ENCODE results near the gene VGLL4. TPM values are rescaled to one million over a fixed set of nuclear protein-coding genes. Genes with fewer than 3 reads are reported as not detected.

VGLL4 gene
- polyA plus RNA-seq, 6 donors from 2014 or later: 7.9 to 16.0 (median 13.8) TPM

DNA sequence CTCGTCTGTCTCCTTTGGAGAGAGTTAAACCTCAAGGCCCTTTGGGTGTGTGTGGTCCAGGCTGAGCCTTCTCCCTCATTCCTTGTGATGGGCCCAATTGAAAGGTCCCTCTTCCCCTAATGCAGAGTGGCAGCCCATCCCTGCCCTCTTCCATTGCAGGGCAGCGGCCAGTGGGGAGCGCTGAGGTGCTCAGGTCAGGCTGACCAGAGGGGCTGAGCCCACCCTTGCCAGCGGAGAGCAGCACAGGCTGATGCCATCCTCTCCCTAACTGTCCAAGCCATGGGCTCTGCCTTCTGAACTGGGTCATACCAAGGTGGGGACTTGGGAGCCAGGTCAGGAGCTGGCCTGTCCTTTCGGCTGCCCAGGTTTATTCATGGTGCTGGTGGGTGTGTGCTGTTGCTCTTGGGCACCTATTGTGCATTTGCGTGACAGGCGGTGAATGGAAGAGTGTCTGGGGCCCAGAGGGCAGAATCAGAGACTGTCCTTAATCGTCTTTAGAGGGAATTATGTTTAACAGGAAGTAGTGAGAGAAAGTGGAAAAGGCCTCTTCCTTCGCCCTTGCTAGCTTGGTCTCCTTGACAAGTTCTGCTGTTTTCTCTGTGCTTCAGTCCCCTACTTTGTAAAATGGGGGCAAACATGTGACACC lies 96.9 kb downstream of the VGLL4 start:
- H3K27me3 Mint-ChIP-seq: no peaks in the 10 kb centered on the region
- H3K36me3 Mint-ChIP-seq: peaks cover 0 to 7% of the 10 kb centered on the region in 2 donors
- H3K9me3 Mint-ChIP-seq: peaks cover 0 to 4% (median 0%) of the 10 kb centered on the region in 7 donors
- H3K4me1 Mint-ChIP-seq: peaks cover 18 to 29% (median 21%) of the 10 kb centered on the region in 3 donors
- DNase-seq: no peak
- ATAC-seq (ENCODE audit: low read depth in 2 of 2): no peak
- no peak overlapping the region for H3K4me3 Mint-ChIP-seq
- peak overlapping the region in 1 of 6 donors; percentile 47 for H3K27ac Mint-ChIP-seq

- peaks cover 13 to 19% (median 18%) of the 10 kb centered on the region in 3 donors for H3K4me1 Mint-ChIP-seq
- H3K27ac Mint-ChIP-seq: no peak overlapping the region
- H3K27me3 Mint-ChIP-seq: no peaks in the 10 kb centered on the region
- H3K36me3 Mint-ChIP-seq: peaks cover 0 to 7% of the 10 kb centered on the region in 2 donors
- peaks cover 0 to 4% (median 0%) of the 10 kb centered on the region in 7 donors for H3K9me3 Mint-ChIP-seq
- DNase-seq (no peak), ATAC-seq (ENCODE audit: low read depth in 2 of 2) (no peak)
- no peak overlapping the region for H3K4me3 Mint-ChIP-seq
Observed at GRCh38 chr3:11545186-11545851, 98.4 kb downstream of the VGLL4 start.

DNA sequence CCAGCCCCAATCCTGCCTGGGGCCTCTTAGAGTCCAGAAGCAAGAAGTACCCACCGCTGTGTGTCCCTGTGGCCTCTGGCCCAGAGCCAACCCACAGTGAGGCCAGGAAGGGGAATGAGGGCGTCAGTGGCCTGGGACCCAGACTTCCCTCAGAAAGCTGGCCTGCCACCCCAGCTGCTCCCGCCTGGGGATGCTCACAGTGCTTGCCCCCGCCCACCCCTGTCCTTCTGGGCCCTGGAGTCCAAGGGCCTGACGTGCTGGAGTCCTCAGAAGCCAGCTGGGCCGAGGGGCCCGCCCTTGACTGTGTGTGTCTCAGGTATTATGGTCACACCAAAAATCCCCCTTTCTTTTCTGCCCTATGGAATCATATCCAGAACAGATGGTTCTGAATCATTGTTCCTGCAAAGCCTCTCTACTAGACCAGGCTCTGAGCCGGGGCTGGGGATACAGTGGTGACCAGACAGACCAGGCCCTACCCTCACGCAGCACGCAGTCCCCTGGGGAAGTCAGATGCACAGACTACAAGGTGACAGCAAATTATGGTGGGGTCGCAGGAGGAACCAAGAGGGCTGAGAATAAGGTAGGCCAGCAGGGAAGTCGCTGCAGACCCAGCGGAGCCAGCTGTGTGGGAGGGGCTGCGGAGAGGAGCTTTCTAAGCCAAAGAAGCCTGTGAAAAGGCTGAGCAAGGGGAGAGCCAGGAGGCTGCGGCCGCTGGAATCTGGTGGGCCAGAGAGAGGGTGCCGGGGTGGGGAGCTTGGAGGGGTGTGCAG lies 99.1 kb downstream of the VGLL4 start:
- H3K36me3 Mint-ChIP-seq: peaks cover 0 to 7% of the 10 kb centered on the region in 2 donors
- H3K27me3 Mint-ChIP-seq: no peaks in the 10 kb centered on the region
- H3K4me1 Mint-ChIP-seq: peaks cover 6 to 12% (median 10%) of the 10 kb centered on the region in 3 donors
- no peak overlapping the region for H3K4me3 Mint-ChIP-seq
- peaks cover 0 to 4% (median 0%) of the 10 kb centered on the region in 7 donors for H3K9me3 Mint-ChIP-seq
- no peak for DNase-seq
- no peak for ATAC-seq (ENCODE audit: low read depth in 2 of 2)
- no peak overlapping the region for H3K27ac Mint-ChIP-seq

DNA sequence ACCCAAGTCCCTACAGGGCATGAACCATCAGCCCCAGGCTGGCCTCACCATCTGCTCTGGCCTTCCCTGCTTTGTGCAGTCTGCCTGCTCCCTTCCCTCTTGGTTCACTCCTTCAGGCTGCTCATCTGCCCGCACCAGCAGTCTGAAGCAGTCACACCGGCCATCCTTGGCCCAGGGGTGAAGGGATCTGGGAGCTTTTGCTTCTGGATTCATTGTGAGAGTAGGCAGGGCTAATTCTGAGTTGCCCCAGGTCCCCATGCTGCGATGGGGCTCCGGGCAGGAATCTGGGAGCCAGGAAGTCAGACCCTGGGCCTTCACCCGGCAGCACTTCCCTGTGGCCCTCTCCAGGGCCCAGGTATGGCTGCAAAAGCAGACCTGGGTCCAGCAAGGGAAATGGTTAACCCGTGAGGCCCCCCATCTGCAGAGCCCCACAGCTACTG lies 99.7 kb downstream of the VGLL4 start:
- ATAC-seq (ENCODE audit: low read depth in 2 of 2): no peak
- H3K27me3 Mint-ChIP-seq: no peaks in the 10 kb centered on the region
- peaks cover 0 to 4% (median 0%) of the 10 kb centered on the region in 7 donors for H3K9me3 Mint-ChIP-seq
- H3K36me3 Mint-ChIP-seq: peaks cover 0 to 7% of the 10 kb centered on the region in 2 donors
- DNase-seq: no peak
- H3K27ac Mint-ChIP-seq: peak overlapping the region in 2 of 6 donors; percentile 64 to 67
- H3K4me3 Mint-ChIP-seq: no peak overlapping the region
- peaks cover 0 to 5% (median 4%) of the 10 kb centered on the region in 3 donors for H3K4me1 Mint-ChIP-seq

GRCh38 chr3:11543141-11543947 lies 100.4 kb downstream of the VGLL4 start:
- ATAC-seq (ENCODE audit: low read depth in 2 of 2) (no peak), DNase-seq (no peak)
- Mint-ChIP-seq H3K4me3 (no peak overlapping the region), H3K27ac (peak overlapping the region in 1 of 6 donors; percentile 92), H3K36me3 (peaks cover 0 to 7% of the 10 kb centered on the region in 2 donors), H3K9me3 (peaks cover 0 to 3% (median 0%) of the 10 kb centered on the region in 7 donors), H3K27me3 (no peaks in the 10 kb centered on the region), H3K4me1 (peaks cover 0 to under 1% (median 0%) of the 10 kb centered on the region in 3 donors)

DNA sequence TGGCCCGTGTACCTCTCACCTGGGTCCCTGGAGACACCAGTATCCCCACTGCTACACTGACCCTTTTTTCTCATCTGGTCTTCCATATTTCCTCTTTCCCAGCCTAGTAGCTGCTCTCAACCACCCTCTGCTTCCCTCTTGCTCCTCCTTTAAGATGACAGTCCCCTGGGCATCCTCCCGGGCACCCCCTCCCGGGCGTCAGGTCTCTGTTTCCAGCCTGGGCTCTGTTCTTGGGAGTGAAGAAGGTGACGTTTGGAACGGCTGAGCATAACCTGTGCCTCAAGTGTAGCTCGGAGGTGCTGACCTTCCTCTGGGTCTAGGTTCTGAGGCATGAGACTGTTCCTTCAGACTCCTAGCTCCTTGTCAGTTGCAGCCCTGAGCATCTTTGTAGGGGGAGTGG lies 101.2 kb downstream of the VGLL4 start:
- no peak for ATAC-seq (ENCODE audit: low read depth in 2 of 2)

DNA sequence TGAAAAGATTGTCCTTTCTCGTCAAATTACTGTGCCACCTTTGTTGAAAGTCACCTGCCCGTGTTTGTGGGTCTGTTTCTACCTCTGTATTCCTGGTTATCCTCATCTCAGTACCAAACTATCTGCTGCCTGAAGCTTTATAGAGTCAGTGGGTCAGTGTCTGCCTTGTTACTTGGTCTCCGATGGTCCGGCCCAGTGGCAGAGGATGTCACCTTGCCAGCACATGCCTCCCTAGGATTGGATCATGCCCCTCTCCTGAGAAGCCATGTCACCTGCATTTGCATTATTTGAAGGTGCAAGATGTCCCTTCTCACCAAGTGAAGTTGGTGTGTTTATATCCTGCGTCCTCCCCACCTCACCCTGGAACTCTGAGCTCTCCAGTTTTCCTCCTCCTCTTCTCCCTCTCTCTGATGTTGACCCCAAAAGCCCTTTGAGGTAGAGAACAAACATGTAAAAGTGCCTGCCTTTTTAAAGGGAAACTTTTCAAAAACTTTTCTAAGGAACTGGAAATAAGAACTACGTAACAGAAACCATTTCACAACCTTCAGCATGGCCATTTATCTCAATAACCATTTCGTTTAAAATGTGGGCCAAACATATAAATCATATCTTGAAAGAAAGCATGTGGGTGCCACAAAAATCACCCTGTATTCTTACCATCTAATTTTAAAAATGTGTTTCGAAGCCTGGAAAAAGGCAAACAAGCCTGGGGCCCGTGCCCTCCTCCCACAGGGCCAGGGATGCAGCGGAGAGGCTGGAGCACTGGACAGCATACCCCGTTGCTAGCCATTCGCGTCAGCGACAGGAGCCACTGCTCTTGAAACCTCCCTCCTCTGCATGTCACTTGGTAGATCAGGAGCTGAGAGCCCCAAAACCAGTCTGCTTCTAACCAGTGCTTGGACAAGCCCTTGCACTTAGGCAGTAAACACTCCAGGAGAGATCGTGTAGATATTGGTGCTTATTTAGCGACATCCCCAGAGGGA lies 102.1 kb downstream of the VGLL4 start:
- Mint-ChIP-seq H3K4me1 (peaks cover 3 to 7% (median 7%) of the 10 kb centered on the region in 3 donors), H3K27me3 (no peaks in the 10 kb centered on the region), H3K36me3 (peaks cover 0 to 6% of the 10 kb centered on the region in 2 donors), H3K9me3 (no peaks in the 10 kb centered on the region), H3K27ac (no peak overlapping the region), H3K4me3 (no peak overlapping the region)
- DNase-seq (no peak), ATAC-seq (ENCODE audit: low read depth in 2 of 2) (no peak)

More for the DNA sequence above, 101.2 kb downstream of the VGLL4 start:
- peak overlapping the region in 1 of 8 donors; percentile 56 for H3K4me3 Mint-ChIP-seq
- peaks cover 0 to 3% (median 0%) of the 10 kb centered on the region in 7 donors for H3K9me3 Mint-ChIP-seq
- no peaks in the 10 kb centered on the region for H3K4me1 Mint-ChIP-seq
- no peak for DNase-seq
- no peaks in the 10 kb centered on the region for H3K27me3 Mint-ChIP-seq
- H3K36me3 Mint-ChIP-seq: peaks cover 0 to 7% of the 10 kb centered on the region in 2 donors
- H3K27ac Mint-ChIP-seq: no peak overlapping the region

DNA sequence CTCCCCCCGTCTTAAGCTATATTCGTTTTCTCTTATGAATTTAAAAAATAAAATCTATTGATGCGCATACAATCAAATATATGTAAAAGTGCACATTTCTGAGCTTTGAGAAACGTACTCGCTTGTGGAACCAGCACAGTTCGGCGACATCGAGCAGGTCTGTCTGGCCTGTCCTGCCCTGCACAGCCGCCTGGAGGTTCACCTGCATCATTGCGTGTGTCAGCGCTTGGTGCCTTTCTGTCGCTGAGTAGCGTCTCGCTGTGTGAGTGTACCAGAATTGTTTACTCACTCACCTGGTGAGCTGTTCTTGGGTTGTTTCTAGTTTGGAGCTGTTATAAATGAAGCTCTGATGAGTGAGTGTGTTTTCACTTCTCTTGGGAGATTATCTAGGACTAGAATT lies 104.0 kb downstream of the VGLL4 start:
- Mint-ChIP-seq H3K27ac (peak overlapping the region in 2 of 6 donors; percentile 6 to 15), H3K4me3 (no peak overlapping the region), H3K36me3 (peaks cover 0 to 6% of the 10 kb centered on the region in 2 donors), H3K9me3 (no peaks in the 10 kb centered on the region), H3K27me3 (no peaks in the 10 kb centered on the region), H3K4me1 (peaks cover 3 to 7% (median 7%) of the 10 kb centered on the region in 3 donors)
- DNase-seq (no peak), ATAC-seq (ENCODE audit: low read depth in 2 of 2) (no peak)

GRCh38 chr3:11539218-11539617 lies 104.5 kb downstream of the VGLL4 start:
- Mint-ChIP-seq H3K4me3 (no peak overlapping the region), H3K4me1 (peaks cover 3 to 7% (median 7%) of the 10 kb centered on the region in 3 donors), H3K27me3 (no peaks in the 10 kb centered on the region), H3K27ac (no peak overlapping the region), H3K36me3 (peaks cover 0 to 6% of the 10 kb centered on the region in 2 donors), H3K9me3 (no peaks in the 10 kb centered on the region)
- ATAC-seq (ENCODE audit: low read depth in 2 of 2) (no peak), DNase-seq (no peak)

GRCh38 chr3:11538581-11538980 lies 105.1 kb downstream of the VGLL4 start:
- Mint-ChIP-seq H3K36me3 (peaks cover 0 to 6% of the 10 kb centered on the region in 2 donors), H3K27ac (no peak overlapping the region), H3K4me1 (peaks cover 3 to 7% (median 7%) of the 10 kb centered on the region in 3 donors), H3K27me3 (no peaks in the 10 kb centered on the region), H3K4me3 (no peak overlapping the region), H3K9me3 (no peaks in the 10 kb centered on the region)
- DNase-seq (no peak), ATAC-seq (ENCODE audit: low read depth in 2 of 2) (no peak)

DNA sequence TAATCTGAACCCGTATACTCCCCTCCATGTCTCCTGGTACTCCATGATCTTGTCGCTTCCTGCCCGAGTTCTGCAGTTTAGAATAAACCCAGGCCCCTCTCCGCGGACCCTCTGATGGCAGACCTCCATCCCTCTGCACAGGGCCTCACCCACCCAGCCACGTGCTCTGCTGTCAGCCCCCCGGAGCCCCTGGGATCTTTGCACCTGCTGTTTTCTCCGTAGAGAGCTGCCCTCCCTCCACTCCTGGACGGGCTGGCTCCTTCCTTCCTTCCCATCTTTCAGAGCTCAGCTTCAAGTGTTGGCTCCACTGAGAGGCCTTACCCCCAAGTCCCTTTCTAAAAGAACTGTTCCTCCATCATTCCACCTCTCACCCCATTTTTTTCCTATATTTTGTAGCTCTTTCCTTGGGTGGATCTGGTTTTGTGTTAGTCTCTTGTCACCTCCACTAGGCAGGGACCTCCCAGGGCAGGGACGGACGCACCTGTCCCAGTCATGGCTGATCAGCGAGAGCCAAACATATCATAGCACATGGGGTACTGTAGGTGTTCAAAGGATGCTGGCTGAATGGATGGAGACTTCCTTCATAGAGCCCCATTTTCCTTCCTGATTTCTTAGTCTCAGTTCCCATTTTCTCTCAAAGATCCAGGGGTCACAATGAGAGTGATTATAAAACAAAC lies 106.6 kb downstream of the VGLL4 start:
- DNase-seq: no peak
- ATAC-seq (ENCODE audit: low read depth in 2 of 2): no peak

More for the DNA sequence above, 106.6 kb downstream of the VGLL4 start:
- peaks cover 3 to 7% (median 7%) of the 10 kb centered on the region in 3 donors for H3K4me1 Mint-ChIP-seq
- H3K27ac Mint-ChIP-seq: peak overlapping the region in 3 of 6 donors; percentile 36 to 86 (median 37)
- H3K36me3 Mint-ChIP-seq: peaks cover 0 to 6% of the 10 kb centered on the region in 2 donors
- no peaks in the 10 kb centered on the region for H3K9me3 Mint-ChIP-seq
- no peak overlapping the region for H3K4me3 Mint-ChIP-seq
- H3K27me3 Mint-ChIP-seq: no peaks in the 10 kb centered on the region
